ENCODE measurements around the gene BPGM.

DNA sequence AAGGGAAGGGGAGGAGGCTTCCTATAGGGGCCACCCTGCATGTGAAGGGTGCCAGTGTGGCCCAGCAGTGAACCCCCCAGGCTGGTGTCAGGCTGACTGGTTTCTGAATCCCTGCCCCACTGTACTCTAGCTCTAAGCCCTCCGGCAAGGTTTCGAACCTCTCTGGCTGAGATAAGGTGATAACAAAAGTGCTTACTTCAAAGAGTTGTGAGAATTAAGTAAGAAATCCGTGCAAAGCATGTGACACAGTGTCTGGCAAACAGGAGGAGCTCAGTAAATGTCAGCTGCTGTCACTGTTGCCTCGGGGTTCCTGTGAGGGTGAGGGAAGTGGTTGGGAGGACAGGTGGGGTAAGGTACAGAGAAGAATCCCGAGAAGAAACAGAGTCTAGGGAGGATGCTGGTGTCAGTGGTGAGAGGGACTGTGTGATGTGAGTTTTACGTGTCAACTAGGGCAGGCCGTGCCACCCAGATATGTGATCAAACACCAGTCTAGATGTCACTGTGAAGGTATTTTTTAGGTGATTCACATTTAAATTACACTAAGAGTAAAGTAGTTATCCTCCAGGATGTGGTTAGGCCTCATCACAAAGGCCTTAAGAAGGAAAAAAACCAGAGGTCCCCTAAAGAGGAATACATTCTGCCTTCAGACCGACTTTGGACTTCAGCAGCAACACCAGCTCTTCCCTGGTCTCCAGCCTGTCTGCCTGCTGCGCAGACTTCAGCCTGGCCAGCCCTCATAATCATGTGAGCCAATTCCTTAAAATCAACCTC is 64.4 kb downstream of the BPGM start:
- TF ChIP-seq, protein P1, sequence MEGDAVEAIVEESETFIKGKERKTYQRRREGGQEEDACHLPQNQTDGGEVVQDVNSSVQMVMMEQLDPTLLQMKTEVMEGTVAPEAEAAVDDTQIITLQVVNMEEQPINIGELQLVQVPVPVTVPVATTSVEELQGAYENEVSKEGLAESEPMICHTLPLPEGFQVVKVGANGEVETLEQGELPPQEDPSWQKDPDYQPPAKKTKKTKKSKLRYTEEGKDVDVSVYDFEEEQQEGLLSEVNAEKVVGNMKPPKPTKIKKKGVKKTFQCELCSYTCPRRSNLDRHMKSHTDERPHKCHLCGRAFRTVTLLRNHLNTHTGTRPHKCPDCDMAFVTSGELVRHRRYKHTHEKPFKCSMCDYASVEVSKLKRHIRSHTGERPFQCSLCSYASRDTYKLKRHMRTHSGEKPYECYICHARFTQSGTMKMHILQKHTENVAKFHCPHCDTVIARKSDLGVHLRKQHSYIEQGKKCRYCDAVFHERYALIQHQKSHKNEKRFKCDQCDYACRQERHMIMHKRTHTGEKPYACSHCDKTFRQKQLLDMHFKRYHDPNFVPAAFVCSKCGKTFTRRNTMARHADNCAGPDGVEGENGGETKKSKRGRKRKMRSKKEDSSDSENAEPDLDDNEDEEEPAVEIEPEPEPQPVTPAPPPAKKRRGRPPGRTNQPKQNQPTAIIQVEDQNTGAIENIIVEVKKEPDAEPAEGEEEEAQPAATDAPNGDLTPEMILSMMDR (IDR thresholded peaks at IDR 0.05), result no peak
- TF ChIP-seq POLR2A (IDR thresholded peaks at IDR 0.05) (no peak), EP300 (IDR thresholded peaks at IDR 0.05) (no peak)

Data from tibial nerve (tissue), 4 donors.